ENCODE results near the gene CDH13.

The CDH13 gene

GRCh38 chr16:83587201-83587600 is 960.4 kb downstream of the CDH13 start:
- no peak overlapping the region for H2BK5ac ChIP-seq (ENCODE audit: low read depth, low read length, poor library complexity, severe bottlenecking)
- H3K4me2 ChIP-seq (ENCODE audit: low read length, poor library complexity, severe bottlenecking) = no peak overlapping the region
- H3K79me1 ChIP-seq (replicated peaks; ENCODE audit: low read length, poor library complexity, severe bottlenecking) = no peaks in the 10 kb centered on the region
- H2BK120ac ChIP-seq (ENCODE audit: low read depth, low read length) = no peak overlapping the region
- no peak overlapping the region for H3K23ac ChIP-seq (ENCODE audit: low read length in 2 of 2)
- no peak overlapping the region for H3K4ac ChIP-seq (ENCODE audit: low read depth in 1 of 2, low read length in 2 of 2)
- no peak overlapping the region for H3K14ac ChIP-seq (ENCODE audit: low read length in 2 of 2)
- no peak overlapping the region for H3K18ac ChIP-seq (ENCODE audit: low read depth in 1 of 2, low read length in 2 of 2)
- no peak overlapping the region for H2BK12ac ChIP-seq (ENCODE audit: low read length in 2 of 2)
- peaks cover 2% of the 10 kb centered on the region for H3K4me1 ChIP-seq (ENCODE audit: control insufficient read depth, insufficient read depth, low read depth, low read length)
- no peaks in the 10 kb centered on the region for H3K9me3 ChIP-seq (ENCODE audit: control insufficient read depth, low read length)
- 76% methylated on average over 10 of the region's 12 CpGs for WGBS
- no peak for DNase-seq
- no peak overlapping the region for H4K8ac ChIP-seq (ENCODE audit: low read length)
- no peak overlapping the region for H4K91ac ChIP-seq (ENCODE audit: low read length)
- H3K27ac ChIP-seq (ENCODE audit: low read length, poor library complexity, severe bottlenecking) = no peak overlapping the region
- H3K4me3 ChIP-seq (ENCODE audit: insufficient read depth in 1 of 2, low read depth in 1 of 2, low read length in 2 of 2) = no peak overlapping the region
- peaks cover 0 to 2% of the 10 kb centered on the region in 2 experiments for H3K36me3 ChIP-seq (ENCODE audit: control insufficient read depth in 1 of 2, insufficient read depth in 2 of 2, low read depth in 1 of 2, low read length in 2 of 2)
- no peak overlapping the region for H2AK5ac ChIP-seq (ENCODE audit: low read length, severe bottlenecking)
- H3K9ac ChIP-seq (ENCODE audit: low read length) = no peak overlapping the region
- no peak overlapping the region for H2AFZ ChIP-seq (ENCODE audit: low read depth, low read length)
- H3K27me3 ChIP-seq (ENCODE audit: control insufficient read depth in 1 of 2, insufficient read depth in 1 of 2, low read length in 2 of 2) = no peaks in the 10 kb centered on the region
- no peak overlapping the region for H2BK15ac ChIP-seq (ENCODE audit: low read depth, poor library complexity, severe bottlenecking)

- H3K79me1 ChIP-seq (replicated peaks; ENCODE audit: low read length, poor library complexity, severe bottlenecking) = no peaks in the 10 kb centered on the region
- H2AFZ ChIP-seq (ENCODE audit: low read depth, low read length) = no peak overlapping the region
- peaks cover 0 to 2% of the 10 kb centered on the region in 2 experiments for H3K36me3 ChIP-seq (ENCODE audit: control insufficient read depth in 1 of 2, insufficient read depth in 2 of 2, low read depth in 1 of 2, low read length in 2 of 2)
- H4K91ac ChIP-seq (ENCODE audit: low read length) = no peak overlapping the region
- H3K27me3 ChIP-seq (ENCODE audit: control insufficient read depth in 1 of 2, insufficient read depth in 1 of 2, low read length in 2 of 2) = no peaks in the 10 kb centered on the region
- no peak overlapping the region for H2BK12ac ChIP-seq (ENCODE audit: low read length in 2 of 2)
- no peak overlapping the region for H2BK5ac ChIP-seq (ENCODE audit: low read depth, low read length, poor library complexity, severe bottlenecking)
- no peak overlapping the region for H3K4me2 ChIP-seq (ENCODE audit: low read length, poor library complexity, severe bottlenecking)
- H3K9me3 ChIP-seq (ENCODE audit: control insufficient read depth, low read length) = no peaks in the 10 kb centered on the region
- no peak overlapping the region for H3K4me3 ChIP-seq (ENCODE audit: insufficient read depth in 1 of 2, low read depth in 1 of 2, low read length in 2 of 2)
- peaks cover 2% of the 10 kb centered on the region for H3K4me1 ChIP-seq (ENCODE audit: control insufficient read depth, insufficient read depth, low read depth, low read length)
- no peak overlapping the region for H3K14ac ChIP-seq (ENCODE audit: low read length in 2 of 2)
- H3K27ac ChIP-seq (ENCODE audit: low read length, poor library complexity, severe bottlenecking) = no peak overlapping the region
- H3K9ac ChIP-seq (ENCODE audit: low read length) = no peak overlapping the region
- no peak overlapping the region for H3K23ac ChIP-seq (ENCODE audit: low read length in 2 of 2)
- H4K8ac ChIP-seq (ENCODE audit: low read length) = no peak overlapping the region
- no peak overlapping the region for H2BK15ac ChIP-seq (ENCODE audit: low read depth, poor library complexity, severe bottlenecking)
- no peak overlapping the region for H2AK5ac ChIP-seq (ENCODE audit: low read length, severe bottlenecking)
- no peak overlapping the region for H2BK120ac ChIP-seq (ENCODE audit: low read depth, low read length)
- H3K18ac ChIP-seq (ENCODE audit: low read depth in 1 of 2, low read length in 2 of 2) = no peak overlapping the region
- no peak overlapping the region for H3K4ac ChIP-seq (ENCODE audit: low read depth in 1 of 2, low read length in 2 of 2)
- 100% methylated on average over 2 of the region's 3 CpGs for WGBS
- DNase-seq = no peak
These were observed 961.3 kb downstream of the CDH13 start for GRCh38 chr16:83588070-83588469.

- Histone ChIP-seq H3K27ac (ENCODE audit: low read length, poor library complexity, severe bottlenecking) (no peak overlapping the region), H3K4me1 (ENCODE audit: control insufficient read depth, insufficient read depth, low read depth, low read length) (peaks cover 2% of the 10 kb centered on the region), H2AK5ac (ENCODE audit: low read length, severe bottlenecking) (no peak overlapping the region), H3K18ac (ENCODE audit: low read depth in 1 of 2, low read length in 2 of 2) (no peak overlapping the region), H3K4me2 (ENCODE audit: low read length, poor library complexity, severe bottlenecking) (no peak overlapping the region), H2BK5ac (ENCODE audit: low read depth, low read length, poor library complexity, severe bottlenecking) (no peak overlapping the region), H2AFZ (ENCODE audit: low read depth, low read length) (no peak overlapping the region), H3K36me3 (ENCODE audit: control insufficient read depth in 1 of 2, insufficient read depth in 2 of 2, low read depth in 1 of 2, low read length in 2 of 2) (peaks cover 0 to 2% of the 10 kb centered on the region in 2 experiments), H3K27me3 (ENCODE audit: control insufficient read depth in 1 of 2, insufficient read depth in 1 of 2, low read length in 2 of 2) (no peaks in the 10 kb centered on the region), H2BK15ac (ENCODE audit: low read depth, poor library complexity, severe bottlenecking) (no peak overlapping the region), H2BK12ac (ENCODE audit: low read length in 2 of 2) (no peak overlapping the region), H4K8ac (ENCODE audit: low read length) (no peak overlapping the region), H3K14ac (ENCODE audit: low read length in 2 of 2) (no peak overlapping the region), H3K79me1 (replicated peaks; ENCODE audit: low read length, poor library complexity, severe bottlenecking) (no peaks in the 10 kb centered on the region), H3K23ac (ENCODE audit: low read length in 2 of 2) (no peak overlapping the region), H3K4me3 (ENCODE audit: insufficient read depth in 1 of 2, low read depth in 1 of 2, low read length in 2 of 2) (no peak overlapping the region), H3K9ac (ENCODE audit: low read length) (no peak overlapping the region), H3K4ac (ENCODE audit: low read depth in 1 of 2, low read length in 2 of 2) (no peak overlapping the region), H4K91ac (ENCODE audit: low read length) (no peak overlapping the region), H3K9me3 (ENCODE audit: control insufficient read depth, low read length) (no peaks in the 10 kb centered on the region), H2BK120ac (ENCODE audit: low read depth, low read length) (no peak overlapping the region)
- WGBS = over 99% methylated on average over 6 of the region's 6 CpGs
- no peak for DNase-seq
These were observed 962.8 kb downstream of the CDH13 start for GRCh38 chr16:83589576-83589975.

- Histone ChIP-seq H3K4me3 (ENCODE audit: insufficient read depth in 1 of 2, low read depth in 1 of 2, low read length in 2 of 2) (no peak overlapping the region), H3K4me1 (ENCODE audit: control insufficient read depth, insufficient read depth, low read depth, low read length) (peaks cover 2% of the 10 kb centered on the region), H3K9me3 (ENCODE audit: control insufficient read depth, low read length) (no peaks in the 10 kb centered on the region), H2AFZ (ENCODE audit: low read depth, low read length) (no peak overlapping the region), H3K79me1 (replicated peaks; ENCODE audit: low read length, poor library complexity, severe bottlenecking) (no peaks in the 10 kb centered on the region), H3K36me3 (ENCODE audit: control insufficient read depth in 1 of 2, insufficient read depth in 2 of 2, low read depth in 1 of 2, low read length in 2 of 2) (no peaks in the 10 kb centered on the region), H4K8ac (ENCODE audit: low read length) (no peak overlapping the region), H3K14ac (ENCODE audit: low read length in 2 of 2) (no peak overlapping the region), H2BK12ac (ENCODE audit: low read length in 2 of 2) (no peak overlapping the region), H3K18ac (ENCODE audit: low read depth in 1 of 2, low read length in 2 of 2) (no peak overlapping the region), H3K27me3 (ENCODE audit: control insufficient read depth in 1 of 2, insufficient read depth in 1 of 2, low read length in 2 of 2) (no peaks in the 10 kb centered on the region), H2AK5ac (ENCODE audit: low read length, severe bottlenecking) (no peak overlapping the region), H2BK120ac (ENCODE audit: low read depth, low read length) (no peak overlapping the region), H3K23ac (ENCODE audit: low read length in 2 of 2) (no peak overlapping the region), H2BK15ac (ENCODE audit: low read depth, poor library complexity, severe bottlenecking) (no peak overlapping the region), H3K4ac (ENCODE audit: low read depth in 1 of 2, low read length in 2 of 2) (no peak overlapping the region), H3K9ac (ENCODE audit: low read length) (no peak overlapping the region), H3K27ac (ENCODE audit: low read length, poor library complexity, severe bottlenecking) (no peak overlapping the region), H3K4me2 (ENCODE audit: low read length, poor library complexity, severe bottlenecking) (no peak overlapping the region), H4K91ac (ENCODE audit: low read length) (no peak overlapping the region), H2BK5ac (ENCODE audit: low read depth, low read length, poor library complexity, severe bottlenecking) (no peak overlapping the region)
- WGBS = 92% methylated on average over 6 of the region's 7 CpGs
- no peak for DNase-seq
These were observed 966.0 kb downstream of the CDH13 start for GRCh38 chr16:83592778-83593177.
